SK-N-SH treated with all-trans-retinoic acid at 6 μM for 48 hours (cell line): ENCODE data around the gene PAFAH1B1.

Experiments
- ATAC-seq: fragments of 200-7000 bp; cut with Tn5 transposase; 3 replicates; pipeline ENCODE4 v1.9.1; 2020; ENCODE audit warnings: mild to moderate bottlenecking, moderate library complexity
- BACH2 ChIP-seq: fragments of 250-450 bp; sonication (Bioruptor Pico); IDR thresholded peaks from 2 replicates; pipeline ENCODE4 v1.9.0; 2021; ENCODE audit warnings: mild to moderate bottlenecking, borderline replicate concordance
- CREB5 ChIP-seq: fragments of 250-450 bp; sonication (Bioruptor Pico); IDR thresholded peaks from 2 replicates; pipeline ENCODE4 v1.5.1; 2020; ENCODE audit warnings: low read depth, mild to moderate bottlenecking, moderate library complexity
- CSDC2 ChIP-seq: fragments of 250-450 bp; sonication (Bioruptor Pico); IDR thresholded peaks from 2 replicates; pipeline ENCODE4 v1.5.0; 2020; ENCODE audit warnings: mild to moderate bottlenecking, moderate library complexity
- CSRNP3 ChIP-seq: fragments of 250-450 bp; sonication (Bioruptor Pico); IDR thresholded peaks from 2 replicates; pipeline ENCODE4 v1.5.1; 2021; ENCODE audit warnings: mild to moderate bottlenecking, moderate library complexity
- ESRRG ChIP-seq: fragments of 250-450 bp; sonication (Bioruptor Pico); IDR thresholded peaks from 2 replicates; pipeline ENCODE4 v1.6.1; 2021; ENCODE audit warnings: mild to moderate bottlenecking
- GLIS3 ChIP-seq: fragments of 250-450 bp; sonication (Bioruptor Pico); IDR thresholded peaks from 2 replicates; pipeline ENCODE4 v1.5.0; 2020; ENCODE audit warnings: mild to moderate bottlenecking, moderate library complexity
- ISL1 ChIP-seq: fragments of 250-450 bp; sonication (Bioruptor Pico); IDR thresholded peaks from 2 replicates; pipeline ENCODE4 v2.1.2; 2022; ENCODE audit warnings: mild to moderate bottlenecking, moderate library complexity
- OSR1 ChIP-seq: fragments of 250-450 bp; sonication (Bioruptor Pico); IDR thresholded peaks from 2 replicates; pipeline ENCODE4 v1.8.0; 2022; ENCODE audit warnings: moderate library complexity, mild to moderate bottlenecking, inconsistent platforms
- POU6F1 ChIP-seq: fragments of 250-450 bp; sonication (Bioruptor Pico); IDR thresholded peaks from 2 replicates; pipeline ENCODE4 v1.8.0; 2021; ENCODE audit warnings: low read depth, mild to moderate bottlenecking, moderate library complexity, borderline replicate concordance
- PPARA ChIP-seq: fragments of 250-450 bp; sonication (Bioruptor Pico); IDR thresholded peaks from 2 replicates; pipeline ENCODE4 v1.5.0; 2020; ENCODE audit warnings: mild to moderate bottlenecking, borderline replicate concordance
- RARB ChIP-seq: fragments of 250-450 bp; sonication (Bioruptor Pico); IDR thresholded peaks from 2 replicates; pipeline ENCODE4 v1.8.0; 2021; ENCODE audit warnings: mild to moderate bottlenecking, moderate library complexity
- SNAI2 ChIP-seq: fragments of 250-450 bp; sonication (Bioruptor Pico); IDR thresholded peaks from 2 replicates; pipeline ENCODE4 v1.5.0; 2020; ENCODE audit warnings: mild to moderate bottlenecking, moderate library complexity
- TCF4 ChIP-seq: fragments of 250-450 bp; sonication (Bioruptor Pico); IDR thresholded peaks from 2 replicates; pipeline ENCODE4 v1.8.0; 2021; ENCODE audit warnings: mild to moderate bottlenecking, moderate library complexity, borderline replicate concordance
- TOX ChIP-seq: fragments of 250-450 bp; sonication (Bioruptor Pico); IDR thresholded peaks from 2 replicates; pipeline ENCODE4 v1.8.0; 2021; ENCODE audit warnings: mild to moderate bottlenecking, moderate library complexity, borderline replicate concordance
- TSHZ2 ChIP-seq: fragments of 250-450 bp; sonication (Bioruptor Pico); IDR thresholded peaks from 2 replicates; pipeline ENCODE4 v1.5.0; 2020; ENCODE audit warnings: mild to moderate bottlenecking, moderate library complexity
- ZC3H10 ChIP-seq: fragments of 250-450 bp; sonication (Bioruptor Pico); IDR thresholded peaks from 2 replicates; pipeline ENCODE4 v1.5.1; 2021; ENCODE audit warnings: mild to moderate bottlenecking, moderate library complexity
- ZFP3 ChIP-seq: fragments of 250-450 bp; sonication (Bioruptor Pico); IDR thresholded peaks from 2 replicates; pipeline ENCODE4 v1.5.0; 2020; ENCODE audit warnings: mild to moderate bottlenecking, moderate library complexity
- ZFP30 ChIP-seq: fragments of 450-650 bp; formaldehyde crosslinking; IDR thresholded peaks from 2 replicates; pipeline ENCODE4 v1.5.0; 2022; ENCODE audit warnings: mild to moderate bottlenecking, moderate library complexity
- ZNF565 ChIP-seq: fragments of 450-650 bp; formaldehyde crosslinking; conservative IDR thresholded peaks from 2 replicates; pipeline ENCODE4 v1.5.0; 2020; ENCODE audit warnings: low read depth, mild to moderate bottlenecking, moderate library complexity
- ZNF70 ChIP-seq: fragments of 450-650 bp; formaldehyde crosslinking; IDR thresholded peaks from 2 replicates; pipeline ENCODE4 v1.5.0; 2020; ENCODE audit warnings: mild to moderate bottlenecking, moderate library complexity

PAFAH1B1 gene

GRCh38 chr17:2644971-2645370, 51.5 kb downstream of the PAFAH1B1 start:
- ATAC-seq = no peak
- TF ChIP-seq PPARA (CRISPR knock-in tag) (no peak), TSHZ2 (CRISPR knock-in tag) (no peak), TCF4 (CRISPR knock-in tag) (no peak), RARB (CRISPR knock-in tag) (no peak), TOX (CRISPR knock-in tag) (no peak), ZFP3 (no peak), OSR1 (CRISPR knock-in tag) (no peak)

- no peak for ATAC-seq
- TF ChIP-seq CSDC2 (CRISPR knock-in tag) (no peak), RARB (CRISPR knock-in tag) (no peak), ZC3H10 (CRISPR knock-in tag) (no peak), SNAI2 (CRISPR knock-in tag) (no peak)
These were observed 54.5 kb downstream of the PAFAH1B1 start for GRCh38 chr17:2647957-2648356.

DNA sequence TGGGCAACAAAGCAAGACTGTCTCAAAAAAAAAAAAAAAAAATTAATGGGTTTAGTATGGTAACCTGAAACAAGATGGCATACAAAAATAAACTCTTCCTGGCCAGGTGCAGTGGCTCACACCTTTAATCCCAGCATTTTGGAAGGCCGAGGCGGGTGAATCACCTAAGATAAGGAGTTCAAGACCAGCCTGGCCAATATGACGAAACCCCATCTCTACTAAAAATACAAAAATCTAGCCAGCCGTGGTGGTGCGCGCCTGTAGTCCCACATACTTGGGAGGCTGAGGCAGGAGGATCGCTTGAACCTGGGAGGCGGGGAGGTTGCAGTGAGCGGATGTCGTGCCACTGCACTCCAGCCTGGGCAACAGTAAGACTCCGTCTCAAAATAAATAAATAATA, 55.7 kb downstream of the PAFAH1B1 start:
- TF ChIP-seq ISL1 (CRISPR knock-in tag) (no peak), ZC3H10 (CRISPR knock-in tag) (no peak), SNAI2 (CRISPR knock-in tag) (no peak), POU6F1 (CRISPR knock-in tag) (no peak), ZNF565 (CRISPR knock-in tag) (no peak), PPARA (CRISPR knock-in tag) (no peak), TOX (CRISPR knock-in tag) (no peak), BACH2 (CRISPR knock-in tag) (no peak), TSHZ2 (CRISPR knock-in tag) (no peak), CREB5 (no peak), ZFP30 (CRISPR knock-in tag) (no peak), CSRNP3 (CRISPR knock-in tag) (no peak), TCF4 (CRISPR knock-in tag) (no peak), OSR1 (CRISPR knock-in tag) (no peak), ZFP3 (no peak), RARB (CRISPR knock-in tag) (no peak), ESRRG (CRISPR knock-in tag) (no peak), GLIS3 (CRISPR knock-in tag) (no peak), CSDC2 (CRISPR knock-in tag) (no peak), ZNF70 (CRISPR knock-in tag) (no peak)
- no peak for ATAC-seq
